Loucy (cell line): ENCODE results near the gene FZD4.

Source experiments
- CTCF ChIP-seq: fragments of 200-600 bp; sonication (generic); conservative IDR thresholded peaks from 2 replicates; pipeline ENCODE4 v1.5.1; 2014; ENCODE audit warnings: mild to moderate bottlenecking, antibody characterized with exemption, low read length
- EZH2phosphoT487 ChIP-seq: fragments of 200-600 bp; IDR thresholded peaks from 2 replicates; pipeline ENCODE4 v1.6.1; 2018; ENCODE audit warnings: antibody characterized with exemption, mild to moderate bottlenecking, moderate library complexity, borderline replicate concordance

DNA sequence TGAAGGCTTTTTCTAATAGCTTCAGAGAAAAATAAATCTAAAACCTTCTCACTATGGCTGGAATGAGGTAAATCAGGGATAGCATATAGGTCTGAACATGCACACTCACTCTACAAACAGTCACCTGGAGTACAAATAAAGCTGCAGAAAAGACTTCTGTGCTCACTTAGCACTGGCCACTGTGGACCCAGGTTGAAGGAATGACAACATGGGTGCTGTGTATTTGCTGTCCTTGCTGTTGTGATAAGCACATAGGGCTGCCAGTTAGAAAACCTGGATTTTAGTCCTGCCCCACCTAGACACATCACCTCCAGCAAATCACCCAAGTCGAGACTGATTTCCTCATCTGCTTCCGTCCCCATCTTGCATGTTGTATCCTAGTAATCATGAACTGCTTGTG lies 51.2 kb downstream of the FZD4 start:
- TF ChIP-seq CTCF (no peak), EZH2phosphoT487 (no peak)
